Measurements from ENCODE around the gene MACROH2A1.

The MACROH2A1 gene

GRCh38 chr5:135355169-135355568 is 43.9 kb downstream of the MACROH2A1 start:
- no peak for TF ChIP-seq CTCF (conservative IDR thresholded peaks at IDR 0.05)
- TF ChIP-seq ZFX (IDR thresholded peaks at IDR 0.05), result no peak
- no peak overlapping the region for H3K27ac ChIP-seq

- H3K27ac ChIP-seq, result no peak overlapping the region
- TF ChIP-seq CTCF (conservative IDR thresholded peaks at IDR 0.05) (no peak), ZFX (IDR thresholded peaks at IDR 0.05) (no peak)
These were observed 44.9 kb downstream of the MACROH2A1 start for GRCh38 chr5:135353952-135354721.

DNA sequence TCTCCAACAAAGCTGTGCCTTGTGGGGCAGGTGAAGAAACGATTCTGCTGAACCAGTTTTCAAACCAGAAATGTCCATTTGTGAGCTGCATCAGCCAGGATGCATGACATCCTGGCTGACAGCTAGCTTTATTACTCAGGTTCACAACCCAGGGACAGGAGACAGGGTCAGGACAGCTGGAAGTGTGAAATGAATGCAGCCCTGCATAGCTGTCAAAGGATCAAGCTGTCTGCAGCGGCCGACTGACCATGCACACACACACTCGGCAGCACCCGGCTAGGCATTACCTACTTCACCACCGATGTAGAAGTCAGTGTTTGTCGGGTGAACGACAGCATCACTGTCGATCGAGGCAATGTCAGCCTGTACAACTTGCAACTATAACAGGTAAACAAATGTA is 48.5 kb downstream of the MACROH2A1 start:
- TF ChIP-seq ZFX (IDR thresholded peaks at IDR 0.05) (no peak), CTCF (conservative IDR thresholded peaks at IDR 0.05) (no peak)
- no peak overlapping the region for H3K27ac ChIP-seq

- no peak overlapping the region for H3K27ac ChIP-seq
- TF ChIP-seq CTCF (conservative IDR thresholded peaks at IDR 0.05), result no peak
- TF ChIP-seq ZFX (IDR thresholded peaks at IDR 0.05), result no peak
These were observed 49.1 kb downstream of the MACROH2A1 start for GRCh38 chr5:135349886-135350285.

- TF ChIP-seq ZFX (IDR thresholded peaks at IDR 0.05) (no peak), CTCF (conservative IDR thresholded peaks at IDR 0.05) (no peak)
- no peak overlapping the region for H3K27ac ChIP-seq
These were observed 49.6 kb downstream of the MACROH2A1 start for GRCh38 chr5:135349451-135349850.

GRCh38 chr5:135348918-135349317 is 50.1 kb downstream of the MACROH2A1 start:
- no peak overlapping the region for H3K27ac ChIP-seq
- TF ChIP-seq ZFX (IDR thresholded peaks at IDR 0.05) (no peak), CTCF (conservative IDR thresholded peaks at IDR 0.05) (no peak)

DNA sequence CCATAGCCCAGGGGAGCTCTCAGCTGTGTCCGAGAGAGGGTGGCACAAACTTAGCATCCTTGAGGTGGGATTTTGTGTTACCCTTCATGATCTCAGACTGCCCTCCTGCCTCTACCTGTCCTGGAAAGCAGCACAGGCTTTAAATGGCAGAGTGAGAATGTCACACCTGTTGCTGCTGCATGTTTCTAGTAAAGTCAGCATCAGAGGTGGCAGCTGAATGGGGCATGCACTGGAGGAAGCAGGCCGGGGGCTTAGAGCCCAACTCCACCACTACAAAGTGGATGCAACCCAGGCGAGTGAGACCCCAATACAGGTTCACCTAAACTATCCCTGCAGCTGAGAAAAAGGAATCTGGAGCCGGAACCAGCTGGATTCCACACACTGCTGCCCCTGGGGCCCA is 51.6 kb downstream of the MACROH2A1 start:
- TF ChIP-seq CTCF (conservative IDR thresholded peaks at IDR 0.05) (no peak), ZFX (IDR thresholded peaks at IDR 0.05) (no peak)
- no peak overlapping the region for H3K27ac ChIP-seq
